ENCODE results near the gene TBC1D4.

The TBC1D4 gene

DNA sequence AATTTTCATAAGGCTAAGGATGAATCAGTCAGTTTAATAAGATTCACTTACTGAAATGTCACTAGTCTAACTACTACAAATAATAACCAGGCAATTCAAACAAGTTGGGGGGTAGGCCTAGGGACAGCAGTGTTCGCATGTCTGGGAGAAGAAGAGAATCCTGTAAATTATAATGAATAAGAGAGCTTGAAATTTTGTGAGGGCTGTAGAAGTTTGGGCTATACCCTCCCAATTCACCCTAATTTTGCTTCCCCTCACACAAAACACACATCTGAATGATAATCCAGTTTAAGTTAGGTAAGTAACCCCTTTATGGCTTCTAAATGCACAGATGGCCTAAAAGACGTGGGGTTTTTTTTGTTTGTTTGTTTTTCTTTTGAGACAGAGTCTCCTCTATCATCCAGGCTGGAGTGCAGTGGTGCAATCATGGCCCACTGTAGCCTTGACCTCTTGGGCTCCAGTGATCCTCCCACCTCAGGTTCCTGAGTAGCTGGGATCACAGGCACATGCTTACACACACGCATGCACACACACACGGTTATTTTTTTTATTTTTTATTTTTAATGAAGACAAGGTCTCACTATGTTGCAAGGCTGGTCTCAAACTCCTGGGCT is 69.9 kb downstream of the TBC1D4 start:
- TF ChIP-seq POLR2A (IDR thresholded peaks at IDR 0.05; ENCODE audit: low read length) (no peak), GATA1 (IDR thresholded peaks at IDR 0.05; ENCODE audit: low read depth, low read length) (no peak)
- no peak for DNase-seq

DNA sequence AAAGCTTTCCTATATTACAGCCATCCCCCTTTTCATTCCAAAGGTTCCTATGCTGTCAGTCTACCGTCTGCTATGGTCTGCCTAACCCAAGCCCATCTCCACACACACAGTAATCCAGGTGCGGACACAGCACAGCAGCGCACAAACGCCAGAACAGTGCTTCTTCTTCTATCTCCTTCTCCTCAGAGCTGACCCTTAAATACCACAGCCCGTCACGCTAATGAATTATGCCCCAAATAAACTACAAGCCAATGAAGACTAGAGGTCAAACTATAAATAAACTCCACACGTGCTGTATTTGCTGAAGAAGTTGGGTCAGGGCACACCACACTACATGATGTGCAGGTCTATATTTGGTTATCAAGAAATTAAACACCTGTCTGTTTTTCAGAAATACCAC is 71.8 kb downstream of the TBC1D4 start:
- TF ChIP-seq GATA1 (IDR thresholded peaks at IDR 0.05; ENCODE audit: low read depth, low read length) (no peak), POLR2A (IDR thresholded peaks at IDR 0.05; ENCODE audit: low read length) (no peak)
- DNase-seq: no peak

DNA sequence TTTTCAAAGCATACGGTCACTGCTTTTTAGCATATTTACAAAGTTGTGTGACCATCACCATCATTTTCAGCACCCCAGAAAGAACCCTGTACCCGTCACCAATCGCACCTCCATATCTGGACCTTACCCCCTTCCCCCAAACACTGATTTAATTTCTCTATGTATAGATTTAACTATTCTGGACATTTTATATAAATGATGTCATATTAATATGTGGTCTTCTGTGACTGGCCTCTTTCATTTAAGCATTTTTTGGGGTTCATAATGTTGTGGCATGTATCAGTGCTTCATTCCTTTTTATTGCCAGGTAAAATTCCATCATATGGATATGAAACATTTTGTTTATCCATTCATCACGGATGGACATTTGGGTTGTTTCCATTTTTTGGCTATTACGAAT is 74.0 kb downstream of the TBC1D4 start:
- TF ChIP-seq GATA1 (IDR thresholded peaks at IDR 0.05; ENCODE audit: low read depth, low read length) (no peak), POLR2A (IDR thresholded peaks at IDR 0.05; ENCODE audit: low read length) (no peak)
- DNase-seq: no peak

DNA sequence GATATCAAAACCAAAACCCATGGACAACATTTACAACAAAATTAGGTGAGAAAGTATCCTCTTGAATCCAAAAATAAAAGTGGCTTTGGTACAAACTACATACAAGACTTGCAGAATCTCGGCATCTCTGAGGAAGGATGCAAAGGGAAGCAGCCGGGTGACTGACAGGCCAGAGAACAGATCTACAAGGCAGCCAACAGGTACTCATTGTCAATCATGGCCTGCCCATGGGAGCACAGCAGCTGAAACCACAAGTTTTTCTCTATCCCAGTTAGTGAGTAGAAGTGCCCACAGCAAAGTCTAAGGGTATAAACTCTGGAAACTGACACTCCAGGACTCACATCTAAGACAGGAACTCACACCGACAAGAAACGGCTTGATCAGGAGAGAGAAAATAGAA is 74.5 kb downstream of the TBC1D4 start:
- TF ChIP-seq GATA1 (IDR thresholded peaks at IDR 0.05; ENCODE audit: low read depth, low read length): no peak
- TF ChIP-seq POLR2A (IDR thresholded peaks at IDR 0.05; ENCODE audit: low read length): no peak
- DNase-seq: no peak

DNA sequence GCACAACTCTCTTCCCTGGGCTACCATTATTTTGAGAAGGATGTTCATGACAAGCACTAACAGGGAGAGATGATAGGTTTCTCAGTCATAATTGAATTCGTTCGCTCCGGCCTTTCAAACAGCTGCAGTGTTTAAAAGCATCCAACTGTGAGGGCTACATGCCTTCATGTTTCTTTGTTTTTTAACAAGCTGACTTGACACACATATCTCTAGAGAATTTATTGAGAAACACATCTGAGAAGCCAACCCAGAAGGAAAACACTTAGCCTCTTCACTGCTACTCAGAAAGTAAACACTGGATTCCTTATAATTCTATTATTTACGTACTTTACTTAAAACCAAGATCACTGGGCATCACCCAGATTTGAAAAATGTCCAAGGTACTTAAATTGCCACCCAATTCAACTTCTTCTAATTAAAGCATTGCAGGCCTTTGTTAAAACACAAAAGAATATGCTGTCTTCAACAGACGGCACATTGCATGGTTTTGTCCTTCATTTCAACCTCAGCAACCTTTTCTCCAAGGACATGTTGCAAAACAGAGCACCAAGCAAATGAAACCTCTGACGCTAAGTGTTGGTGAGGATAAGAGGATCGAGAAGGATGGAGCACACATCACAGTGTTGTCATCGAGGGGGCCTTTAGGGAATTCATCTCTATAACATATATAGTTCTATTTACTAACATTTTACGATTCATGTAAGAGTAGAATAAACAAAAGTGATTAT is 75.8 kb downstream of the TBC1D4 start:
- TF ChIP-seq POLR2A (IDR thresholded peaks at IDR 0.05; ENCODE audit: low read length) (no peak), GATA1 (IDR thresholded peaks at IDR 0.05; ENCODE audit: low read depth, low read length) (no peak)
- DNase-seq: no peak

DNA sequence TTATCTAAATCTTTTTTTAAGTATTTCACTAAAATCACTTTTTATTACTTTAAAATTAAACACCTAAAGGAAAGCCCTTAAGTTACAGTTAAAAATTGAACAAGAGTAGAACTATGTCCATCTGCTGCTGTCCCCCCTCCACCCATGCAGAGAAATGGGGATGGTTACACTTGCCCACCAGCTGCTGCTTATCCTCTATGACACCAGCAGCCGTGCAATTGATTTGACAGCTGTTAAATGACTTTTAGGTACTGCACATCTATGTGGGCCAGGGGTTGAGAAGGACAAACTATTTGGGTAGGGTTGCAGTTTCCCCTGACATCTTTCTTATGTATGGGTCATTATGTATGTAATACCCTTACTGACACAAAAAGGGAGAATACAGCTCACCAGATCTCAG is 77.2 kb downstream of the TBC1D4 start:
- no peak for DNase-seq

DNA sequence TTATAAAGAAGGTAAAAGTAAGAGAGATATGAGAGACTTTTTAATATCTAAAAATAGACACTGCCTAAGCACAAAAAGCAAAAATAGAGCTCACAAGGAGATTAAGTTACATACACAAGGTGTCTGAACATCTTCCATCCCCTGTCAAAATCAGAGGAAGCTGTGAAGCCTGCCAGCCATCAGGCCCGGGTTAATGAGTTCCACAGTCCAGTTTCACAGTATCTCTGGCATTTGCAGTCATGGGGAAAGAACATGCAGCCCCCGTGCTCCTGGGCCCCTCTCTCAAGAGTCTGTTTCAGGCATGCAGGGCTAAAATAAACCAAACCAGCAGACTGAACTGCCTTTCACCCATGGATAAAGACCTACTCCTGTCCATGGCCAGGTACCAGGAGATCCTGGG is 79.2 kb downstream of the TBC1D4 start:
- TF ChIP-seq POLR2A (IDR thresholded peaks at IDR 0.05; ENCODE audit: low read length): no peak
- TF ChIP-seq GATA1 (IDR thresholded peaks at IDR 0.05; ENCODE audit: low read depth, low read length): no peak
- DNase-seq: no peak

More for the DNA sequence above, 77.2 kb downstream of the TBC1D4 start:
- TF ChIP-seq GATA1 (IDR thresholded peaks at IDR 0.05; ENCODE audit: low read depth, low read length) (no peak), POLR2A (IDR thresholded peaks at IDR 0.05; ENCODE audit: low read length) (no peak)

DNA sequence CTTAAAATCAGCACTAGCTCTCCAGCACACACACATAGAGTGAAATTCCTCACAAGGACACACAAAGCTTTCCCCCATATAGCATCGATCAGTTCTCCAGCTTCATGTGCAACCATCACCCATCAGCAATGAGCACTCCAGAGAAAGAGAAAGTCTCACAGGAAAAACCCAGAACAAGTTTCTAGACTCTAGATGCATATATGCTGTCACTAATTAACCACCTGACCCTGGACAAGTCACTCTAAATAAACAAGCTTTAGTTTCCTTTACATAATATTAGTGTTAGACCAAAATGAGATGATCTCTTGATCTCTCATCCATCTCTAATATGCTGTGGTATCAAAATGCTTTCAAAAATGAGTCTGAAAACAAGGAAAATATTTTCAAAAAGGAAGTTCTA is 81.2 kb downstream of the TBC1D4 start:
- TF ChIP-seq POLR2A (IDR thresholded peaks at IDR 0.05; ENCODE audit: low read length): no peak
- no peak for TF ChIP-seq GATA1 (IDR thresholded peaks at IDR 0.05; ENCODE audit: low read depth, low read length)
- DNase-seq: no peak

DNA sequence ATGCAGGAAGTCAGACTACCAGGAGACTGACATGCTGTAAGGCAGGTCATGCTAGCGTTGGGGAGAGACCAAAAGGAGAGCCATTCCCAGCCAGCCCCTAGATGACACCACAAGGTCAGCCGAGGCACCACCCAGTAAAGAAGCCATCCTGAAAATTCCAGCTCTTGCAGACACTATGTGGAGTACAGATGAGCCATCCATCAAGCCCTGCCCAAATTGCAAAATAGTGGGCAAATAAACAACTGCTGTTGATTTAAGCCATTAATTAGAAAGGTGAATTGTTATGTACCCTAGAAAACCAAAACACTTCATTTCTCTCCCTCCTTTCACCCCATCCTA is 82.1 kb downstream of the TBC1D4 start:
- no peak for DNase-seq
- TF ChIP-seq GATA1 (IDR thresholded peaks at IDR 0.05; ENCODE audit: low read depth, low read length): no peak

DNA sequence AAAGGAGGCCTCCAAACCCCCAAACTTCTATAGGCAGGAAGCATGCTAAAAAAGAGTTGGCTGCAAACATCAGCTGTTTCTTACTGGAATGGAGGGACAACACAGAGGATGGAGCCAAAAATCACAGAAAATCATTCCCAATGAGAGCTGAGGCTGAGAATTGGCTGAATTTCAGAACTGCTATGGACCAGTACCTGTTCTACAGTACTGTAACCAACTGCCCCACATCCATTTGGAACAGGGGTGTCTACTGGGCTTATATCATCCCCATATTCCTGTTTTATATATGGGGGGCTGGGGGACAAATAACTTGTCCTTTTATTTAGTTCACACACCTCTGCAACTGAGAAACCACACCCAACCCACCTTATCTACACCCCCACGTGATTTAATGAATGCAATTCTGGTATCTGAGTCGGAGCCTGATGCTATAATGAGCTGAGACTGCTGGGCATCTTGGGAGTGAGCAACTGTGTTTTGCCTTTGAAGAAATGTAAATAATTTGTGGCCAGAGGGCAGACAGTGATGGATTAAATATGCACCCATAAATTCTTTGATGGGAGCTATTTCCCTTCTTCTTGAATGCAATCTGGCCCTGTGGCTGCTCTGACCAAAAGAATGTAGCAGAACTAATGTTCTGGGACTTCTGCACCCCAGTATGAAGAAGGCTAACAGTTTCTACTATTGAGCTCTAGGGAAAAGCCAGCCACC is 82.6 kb downstream of the TBC1D4 start:
- TF ChIP-seq POLR2A (IDR thresholded peaks at IDR 0.05; ENCODE audit: low read length): no peak
- no peak for TF ChIP-seq GATA1 (IDR thresholded peaks at IDR 0.05; ENCODE audit: low read depth, low read length)
- no peak for DNase-seq

DNA sequence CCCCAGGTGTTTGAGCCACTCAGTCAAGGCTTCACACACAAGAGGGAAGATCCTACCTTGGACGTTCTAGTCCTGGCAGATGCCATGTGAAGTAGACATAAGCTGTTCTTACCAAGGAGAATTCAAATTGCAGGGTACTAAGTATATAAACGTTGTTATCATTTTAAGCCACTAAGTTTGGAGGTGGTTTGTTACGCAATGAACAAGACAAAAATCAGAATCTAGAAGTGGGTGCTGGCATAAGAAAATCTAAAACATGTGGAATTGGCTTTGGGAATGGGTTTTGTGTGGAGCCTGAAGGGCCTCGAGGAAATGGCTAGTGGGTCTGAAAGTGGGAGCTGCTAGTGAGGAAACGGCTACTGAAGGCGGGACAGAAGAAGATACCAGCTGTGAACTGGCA is 83.9 kb downstream of the TBC1D4 start:
- no peak for DNase-seq
- no peak for TF ChIP-seq POLR2A (IDR thresholded peaks at IDR 0.05; ENCODE audit: low read length)
- no peak for TF ChIP-seq GATA1 (IDR thresholded peaks at IDR 0.05; ENCODE audit: low read depth, low read length)

DNA sequence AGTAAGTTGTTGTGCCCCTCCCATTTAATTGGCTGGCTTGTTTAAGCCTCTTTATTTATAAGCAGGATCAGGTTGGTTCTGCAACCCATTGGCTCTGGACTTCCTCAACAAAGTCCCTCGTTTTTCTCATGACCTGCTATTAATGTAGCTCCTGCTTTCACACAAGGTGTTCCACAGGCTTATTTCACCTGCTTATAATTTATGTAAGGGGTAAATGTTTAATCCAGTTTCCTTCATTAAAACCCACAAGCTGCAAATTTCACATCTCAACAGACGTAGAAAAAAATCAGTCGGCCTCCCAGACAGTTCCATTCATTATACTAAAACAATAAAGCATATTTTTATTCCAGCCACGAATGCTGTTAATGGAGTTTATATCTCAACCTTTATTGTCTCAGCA is 86.1 kb downstream of the TBC1D4 start:
- no peak for DNase-seq
- TF ChIP-seq POLR2A (IDR thresholded peaks at IDR 0.05; ENCODE audit: low read length) (no peak), GATA1 (IDR thresholded peaks at IDR 0.05; ENCODE audit: low read depth, low read length) (no peak)

DNA sequence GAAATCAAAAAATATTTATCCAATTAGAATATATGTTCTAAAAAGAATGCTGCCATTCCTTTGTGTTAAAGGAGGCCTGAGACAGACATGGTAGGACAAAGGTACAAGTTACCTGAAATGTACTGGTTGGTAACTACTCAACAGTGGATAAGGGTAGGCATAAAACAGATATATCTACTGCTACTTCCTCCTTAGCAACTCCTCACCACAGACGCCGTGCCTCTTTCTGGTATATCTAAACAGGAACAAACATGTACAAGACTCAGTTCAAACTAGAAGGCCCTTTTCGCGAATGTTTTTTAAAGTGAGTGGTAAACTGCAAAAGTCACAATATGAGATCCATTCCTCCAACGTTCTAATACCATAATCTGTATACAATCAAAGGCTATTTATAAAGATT is 86.9 kb downstream of the TBC1D4 start:
- TF ChIP-seq POLR2A (IDR thresholded peaks at IDR 0.05; ENCODE audit: low read length) (no peak), GATA1 (IDR thresholded peaks at IDR 0.05; ENCODE audit: low read depth, low read length) (no peak)
- peak in 1 of 2 experiments; percentile 8 for DNase-seq

DNA sequence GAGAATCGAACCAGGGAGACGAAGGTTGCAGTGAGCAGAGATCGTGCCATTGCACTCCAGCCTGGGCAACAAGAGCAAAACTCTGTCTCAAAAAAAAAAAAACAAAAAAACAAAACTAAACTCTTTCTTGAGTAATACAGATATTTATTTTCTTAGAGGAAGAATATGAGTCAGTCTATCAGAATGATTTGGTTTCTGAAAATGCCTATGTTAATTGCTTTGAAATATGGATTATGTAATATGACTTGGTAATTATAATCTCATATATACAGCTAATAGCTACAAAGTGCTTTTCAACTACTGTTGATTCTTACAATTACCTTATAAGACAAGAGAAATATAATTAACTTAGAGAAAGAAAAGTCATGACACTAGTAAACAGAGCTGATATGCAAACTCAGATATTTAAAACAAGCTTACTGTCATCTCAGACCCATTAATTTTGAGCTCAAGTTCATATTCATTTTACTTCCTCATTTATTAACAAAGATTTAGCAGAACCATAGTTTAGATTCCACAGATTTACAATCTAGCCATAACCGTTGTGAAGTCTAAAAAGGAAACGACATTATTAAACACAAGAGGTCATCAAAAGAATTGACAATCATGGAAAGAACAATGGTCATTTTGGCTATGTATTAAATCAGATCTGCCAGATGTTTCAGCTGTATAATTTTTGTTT is 88.0 kb downstream of the TBC1D4 start:
- no peak for DNase-seq
- TF ChIP-seq POLR2A (IDR thresholded peaks at IDR 0.05; ENCODE audit: low read length): no peak
- no peak for TF ChIP-seq GATA1 (IDR thresholded peaks at IDR 0.05; ENCODE audit: low read depth, low read length)

Data from erythroblast (primary cell).